ENCODE measurements around the gene ZDHHC16. TPM values are rescaled to one million over a fixed set of nuclear protein-coding genes. Genes with fewer than 3 reads are reported as not detected.

ZDHHC16 gene
- total RNA-seq (2022; extraction: Qiagen RNA extraction): 44.2 to 53.8 TPM (median 53.5 TPM) in 5 replicates

DNA sequence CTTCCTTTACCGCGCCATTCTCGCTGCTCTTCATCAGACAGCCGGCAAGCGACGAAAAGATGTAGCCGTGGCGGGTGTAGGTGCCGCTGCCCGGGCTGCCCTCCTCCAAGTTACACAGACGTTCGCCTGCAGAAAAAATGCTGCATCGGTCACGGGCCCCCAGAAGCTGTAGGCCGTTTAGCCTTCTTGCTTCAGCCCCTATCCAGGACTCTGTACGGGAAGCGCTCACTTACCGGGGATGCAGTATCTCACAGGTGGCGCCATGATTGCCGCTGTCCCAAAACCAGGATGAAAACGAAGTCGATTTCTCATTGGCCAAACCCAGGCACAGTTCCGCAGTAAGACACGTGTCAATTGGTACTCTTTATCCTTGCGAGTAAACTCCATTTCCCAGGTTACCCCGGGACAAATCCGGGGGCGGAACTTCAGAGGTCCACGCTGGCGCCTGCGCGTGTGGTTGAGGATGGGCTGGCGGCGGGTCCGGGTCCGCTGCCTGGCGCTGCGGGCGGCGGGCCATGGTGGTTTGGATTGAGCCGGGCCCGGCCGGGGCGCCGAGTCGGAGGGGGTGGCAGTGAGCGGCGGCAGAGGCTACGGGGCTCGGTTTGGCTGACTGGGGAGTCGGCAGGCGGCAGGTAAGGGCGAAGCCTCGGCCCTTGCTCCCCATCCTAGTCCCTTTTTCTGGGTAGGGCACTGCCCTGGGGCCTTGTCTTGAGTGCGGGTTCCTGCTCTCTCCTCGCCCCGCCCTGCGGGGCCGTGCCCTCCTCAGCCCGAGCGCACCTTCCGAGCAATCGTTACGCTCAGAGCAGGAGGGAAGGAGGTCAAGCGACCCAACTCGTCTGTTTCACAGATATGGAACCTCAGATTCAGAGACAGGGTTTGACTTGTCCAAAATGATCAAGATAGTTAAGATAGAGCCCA is at the start of gene ZDHHC16, which contains the start of gene EXOSC1:
Gene ZDHHC16, plus strand, starts transcription at position 454 of the 918 bp plus-strand sequence. CDS start 5,501 bp downstream, outside the sequence.
Gene EXOSC1, minus strand, starts transcription at position 285 of the 918 bp plus-strand sequence. Its CDS starts 21 bp downstream, at position 264.

DNA sequence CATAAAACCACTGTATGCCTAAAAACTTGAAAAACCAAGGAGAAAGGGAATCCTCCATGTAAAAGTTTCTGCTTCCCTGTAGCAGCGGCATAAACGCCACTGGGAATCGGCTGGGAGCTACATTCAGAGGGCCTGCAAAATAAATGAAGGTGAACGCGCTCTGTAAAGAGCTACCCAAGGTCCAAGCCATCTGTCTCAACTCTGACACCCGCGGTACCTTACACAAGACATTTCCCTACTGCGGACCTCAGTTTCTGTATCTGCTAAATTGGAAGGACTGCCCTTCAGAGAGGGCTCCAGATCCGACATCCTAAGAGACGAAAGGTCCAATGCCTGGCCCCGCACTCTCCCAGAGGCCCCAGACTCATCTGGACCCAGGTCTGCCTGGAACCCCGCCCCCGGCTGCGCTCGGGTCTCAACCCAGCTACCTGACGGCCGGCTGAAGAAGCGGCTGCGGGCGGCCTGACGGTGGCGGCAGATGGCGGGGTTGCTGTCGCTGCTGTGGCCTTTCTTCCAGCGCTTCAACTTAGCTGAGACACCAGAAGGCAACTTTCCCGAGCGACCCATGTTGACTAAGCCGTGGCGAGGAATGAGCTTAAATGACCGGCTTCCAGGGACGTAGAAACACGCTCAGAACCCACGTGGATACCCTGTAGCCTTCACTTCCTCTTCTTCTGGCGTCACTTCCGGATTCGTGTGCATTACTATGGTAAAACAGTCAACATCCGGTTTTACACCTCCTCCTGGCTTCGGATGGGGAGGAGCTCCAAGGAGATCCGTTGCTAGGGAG is 45.1 kb upstream of the ZDHHC16 start, which contains the start of gene RRP12:
Gene RRP12, minus strand, starts transcription at position 676 of the 790 bp plus-strand sequence. Its CDS starts 109 bp downstream, at position 567.

DNA sequence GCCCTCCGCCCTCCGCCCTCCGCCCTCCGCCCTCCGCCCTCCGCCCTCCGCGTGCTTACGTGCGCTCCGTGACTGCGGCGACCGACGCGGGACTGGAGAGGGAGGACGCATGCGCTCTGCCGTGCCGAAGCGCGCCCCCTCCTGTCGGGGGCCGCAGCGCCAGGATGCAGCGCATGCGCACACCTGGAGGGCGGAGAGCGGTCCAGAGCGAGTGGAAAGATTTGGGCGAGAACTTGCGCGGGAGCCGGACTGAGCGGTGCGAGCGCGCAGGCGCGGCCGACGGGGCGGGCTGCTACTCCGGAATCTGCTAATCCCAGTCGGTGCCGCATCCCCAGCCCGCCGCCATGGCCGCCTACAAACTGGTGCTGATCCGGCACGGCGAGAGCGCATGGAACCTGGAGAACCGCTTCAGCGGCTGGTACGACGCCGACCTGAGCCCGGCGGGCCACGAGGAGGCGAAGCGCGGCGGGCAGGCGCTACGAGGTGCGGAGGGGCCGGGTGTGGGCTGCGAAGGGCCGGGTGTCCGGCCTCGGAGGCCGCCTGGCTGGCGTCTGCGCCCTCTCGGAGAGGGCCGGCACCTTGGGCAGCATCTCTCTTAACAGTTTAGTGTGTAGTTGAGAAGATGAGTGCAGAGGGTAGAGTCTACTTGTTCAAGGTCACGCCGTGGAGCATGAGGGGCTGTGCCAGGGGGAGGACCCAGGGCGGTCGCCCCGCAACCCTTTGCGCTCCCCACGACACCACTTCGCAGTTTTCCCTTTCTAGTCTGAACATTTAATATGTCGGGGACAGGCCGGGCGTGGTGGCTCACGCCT is 19.8 kb upstream of the ZDHHC16 start, which contains the start of gene PGAM1:
Gene PGAM1, plus strand, starts transcription at position 228 of the 812 bp plus-strand sequence. Its CDS starts 117 bp downstream, at position 345.

DNA sequence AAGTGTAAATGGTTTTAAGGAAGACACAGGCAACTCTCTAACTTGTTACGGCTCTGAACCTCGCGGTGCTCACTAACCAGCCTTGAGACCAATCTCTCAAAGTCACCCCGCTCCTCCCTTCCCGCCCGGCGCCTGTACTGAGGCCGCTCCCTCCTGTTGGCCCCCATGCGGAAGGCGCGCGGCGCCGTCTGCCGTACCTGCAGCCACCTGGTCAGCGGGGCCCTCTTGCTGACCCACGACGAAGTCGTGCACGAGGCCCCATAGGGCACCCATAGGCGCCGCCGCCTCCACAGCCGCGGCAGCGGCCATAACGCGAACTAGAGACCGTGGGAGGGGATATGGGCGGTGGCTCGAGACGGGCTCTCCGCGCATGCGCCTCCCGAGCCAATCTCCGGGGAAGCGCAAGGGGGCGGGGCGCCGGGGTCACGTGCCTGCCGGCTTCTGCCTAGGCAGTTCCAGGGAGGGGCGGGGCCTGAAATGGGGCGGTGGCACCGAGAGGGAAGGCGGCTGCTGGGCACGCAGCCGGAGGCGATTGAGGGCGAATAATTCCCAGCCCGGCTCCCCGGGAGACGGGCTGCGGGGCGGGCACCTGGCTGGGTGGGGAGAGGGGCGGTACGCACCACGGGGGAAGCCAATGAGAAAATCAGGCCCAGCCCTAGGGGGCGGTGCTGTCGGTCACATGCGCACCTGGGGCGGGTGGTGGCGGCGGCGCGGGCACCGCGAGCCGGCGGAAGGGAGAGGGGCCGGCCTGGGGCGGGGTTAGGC is 52.3 kb downstream of the ZDHHC16 start, which contains the start of gene MMS19:
Gene MMS19, minus strand, starts transcription at position 347 of the 765 bp plus-strand sequence. Its CDS starts 38 bp downstream, at position 309.

DNA sequence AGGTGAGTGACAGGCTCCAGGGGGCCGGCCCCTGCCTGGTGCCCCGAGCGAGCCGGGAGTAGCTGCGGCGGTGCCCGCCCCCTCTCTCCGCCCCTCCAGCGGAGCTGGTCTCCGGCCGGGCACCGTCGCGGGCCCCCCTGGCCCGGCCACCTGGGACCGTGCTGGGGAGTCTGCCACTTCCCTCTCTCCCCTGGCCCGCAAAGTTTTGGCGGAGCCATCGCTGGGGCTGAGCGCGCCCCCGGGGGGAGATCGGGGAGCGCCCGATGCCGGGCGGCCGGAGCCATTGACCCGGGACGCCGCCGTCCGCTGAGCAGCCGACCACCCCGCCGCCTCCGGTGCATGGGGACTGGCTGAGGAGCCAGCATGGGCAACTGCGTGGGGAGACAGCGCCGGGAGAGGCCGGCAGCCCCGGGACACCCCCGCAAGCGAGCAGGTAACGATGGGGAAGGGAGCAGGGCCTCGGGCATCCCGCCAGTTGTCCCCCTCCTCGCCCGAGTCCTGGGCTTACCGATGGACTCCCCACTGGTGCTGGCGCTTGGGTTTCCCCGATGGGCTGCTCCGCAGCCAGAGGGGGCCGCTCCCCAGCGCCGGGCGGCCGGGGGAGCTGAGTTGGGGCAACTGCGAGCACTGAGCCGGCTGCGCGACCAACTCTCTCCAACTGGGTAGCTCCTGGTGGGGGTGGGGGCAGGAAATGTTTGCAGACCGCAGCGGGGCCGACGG is 53.0 kb downstream of the ZDHHC16 start, which contains the start of gene UBTD1:
Gene UBTD1, plus strand, starts transcription at position 84 of the 720 bp plus-strand sequence. Its CDS starts 280 bp downstream, at position 364.

Other genes with a start within 250 kb of the ZDHHC16 start
- 4.6 to 6.4 TPM (median 5.1 TPM) in 5 replicates for gene ARHGAP19, start 153.5 kb upstream of the ZDHHC16 start, total RNA-seq (2022; extraction: Qiagen RNA extraction)
- gene FRAT1, start 126.9 kb upstream of the ZDHHC16 start, total RNA-seq (2022; extraction: Qiagen RNA extraction): 0.77 to 2.3 TPM (median 1.8 TPM) in 5 replicates
- 5.4 to 8.7 TPM (median 7.7 TPM) in 5 replicates for gene FRAT2, start 111.4 kb upstream of the ZDHHC16 start, total RNA-seq (2022; extraction: Qiagen RNA extraction)
- 54.9 to 69.0 TPM (median 58.8 TPM) in 5 replicates for gene RRP12, start 44.8 kb upstream of the ZDHHC16 start, total RNA-seq (2022; extraction: Qiagen RNA extraction)
- 579 to 644 TPM (median 626 TPM) in 5 replicates for gene PGAM1, start 20.0 kb upstream of the ZDHHC16 start, total RNA-seq (2022; extraction: Qiagen RNA extraction)
- 52.6 to 61.6 TPM (median 56.4 TPM) in 5 replicates for gene EXOSC1, start 169 bp upstream of the ZDHHC16 start, total RNA-seq (2022; extraction: Qiagen RNA extraction)
- 42.0 to 51.0 TPM (median 48.0 TPM) in 5 replicates for gene MMS19, start 52.2 kb downstream of the ZDHHC16 start, total RNA-seq (2022; extraction: Qiagen RNA extraction)
- 14.9 to 21.2 TPM (median 19.4 TPM) in 5 replicates for gene UBTD1, start 52.7 kb downstream of the ZDHHC16 start, total RNA-seq (2022; extraction: Qiagen RNA extraction)
- gene ANKRD2, start 126.6 kb downstream of the ZDHHC16 start, total RNA-seq (2022; extraction: Qiagen RNA extraction): 3.6 to 6.0 TPM (median 4.7 TPM) in 5 replicates
- 0.76 to 1.8 TPM (median 1.1 TPM) in 5 replicates for gene HOGA1, start 138.2 kb downstream of the ZDHHC16 start, total RNA-seq (2022; extraction: Qiagen RNA extraction)
- 0.10 TPM in 1 of 5 replicates, not detected in the others for gene C10orf62, start 143.5 kb downstream of the ZDHHC16 start, total RNA-seq (2022; extraction: Qiagen RNA extraction)
- 6.7 to 8.7 TPM (median 7.6 TPM) in 5 replicates for gene MORN4, start 187.3 kb downstream of the ZDHHC16 start, total RNA-seq (2022; extraction: Qiagen RNA extraction)
- 25.3 to 30.3 TPM (median 28.6 TPM) in 5 replicates for gene PI4K2A, start 194.5 kb downstream of the ZDHHC16 start, total RNA-seq (2022; extraction: Qiagen RNA extraction)
- 67.2 to 122 TPM (median 92.9 TPM) in 5 replicates for gene AVPI1, start 241.1 kb downstream of the ZDHHC16 start, total RNA-seq (2022; extraction: Qiagen RNA extraction)